ENCODE measurements around the gene CDKN2B-AS1.
A peak's percentile ranks its signal among the peaks of the same experiment; 100 is the strongest.

Gene CDKN2B-AS1

DNA sequence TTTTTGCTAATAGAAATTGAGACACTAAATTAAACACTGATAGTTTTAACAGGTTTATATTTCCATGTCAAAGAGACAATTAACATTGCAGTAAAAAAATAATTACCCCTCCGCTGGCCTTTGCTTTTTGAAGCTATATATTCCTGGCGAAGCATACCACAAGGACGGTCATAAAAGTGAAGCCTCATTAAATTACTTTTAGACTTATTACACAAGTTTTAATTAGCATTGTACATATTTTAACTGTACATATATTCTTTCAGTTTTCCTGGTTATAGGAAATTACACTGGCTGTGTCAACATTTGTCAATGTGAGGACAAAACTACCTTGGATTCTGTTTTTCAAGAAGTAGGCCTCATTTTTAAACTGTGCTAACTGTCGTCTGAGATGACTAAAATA lies 1.6 kb upstream of the CDKN2B-AS1 start:
- Histone ChIP-seq H3K27ac (ENCODE audit: low read depth, low read length) (peak overlapping the region; percentile 91), H4K20me1 (ENCODE audit: low read depth, low read length) (peaks cover 7% of the 10 kb centered on the region; the same call in 1 of the 2 replicates), H3K36me3 (ENCODE audit: low read length) (peaks cover 24% of the 10 kb centered on the region), H3K4me3 (ENCODE audit: insufficient read depth, low read length, poor library complexity, severe bottlenecking) (peak overlapping the region; percentile 87), H3F3A (ENCODE audit: insufficient read depth) (peaks cover 8% of the 10 kb centered on the region), H3K9me2 (replicated peaks; ENCODE audit: insufficient read depth, low read length) (no peaks in the 10 kb centered on the region), H3K9ac (ENCODE audit: low read length) (peak overlapping the region; percentile 88), H3K27me3 (ENCODE audit: low read length) (no peaks in the 10 kb centered on the region), H3K4me2 (ENCODE audit: low read depth, low read length, poor library complexity, severe bottlenecking) (peak overlapping the region; percentile 93), H2AFZ (ENCODE audit: low read depth, low read length, severe bottlenecking) (peak overlapping the region; percentile 93), H3K79me2 (ENCODE audit: insufficient read depth, low read length) (peaks cover 66% of the 10 kb centered on the region), H3K9me3 (ENCODE audit: insufficient read depth, low read length) (no peaks in the 10 kb centered on the region)
- TF ChIP-seq EZH2phosphoT487 (conservative IDR thresholded peaks at IDR 0.05; ENCODE audit: low read length) = no peak
- TF ChIP-seq, protein P1, sequence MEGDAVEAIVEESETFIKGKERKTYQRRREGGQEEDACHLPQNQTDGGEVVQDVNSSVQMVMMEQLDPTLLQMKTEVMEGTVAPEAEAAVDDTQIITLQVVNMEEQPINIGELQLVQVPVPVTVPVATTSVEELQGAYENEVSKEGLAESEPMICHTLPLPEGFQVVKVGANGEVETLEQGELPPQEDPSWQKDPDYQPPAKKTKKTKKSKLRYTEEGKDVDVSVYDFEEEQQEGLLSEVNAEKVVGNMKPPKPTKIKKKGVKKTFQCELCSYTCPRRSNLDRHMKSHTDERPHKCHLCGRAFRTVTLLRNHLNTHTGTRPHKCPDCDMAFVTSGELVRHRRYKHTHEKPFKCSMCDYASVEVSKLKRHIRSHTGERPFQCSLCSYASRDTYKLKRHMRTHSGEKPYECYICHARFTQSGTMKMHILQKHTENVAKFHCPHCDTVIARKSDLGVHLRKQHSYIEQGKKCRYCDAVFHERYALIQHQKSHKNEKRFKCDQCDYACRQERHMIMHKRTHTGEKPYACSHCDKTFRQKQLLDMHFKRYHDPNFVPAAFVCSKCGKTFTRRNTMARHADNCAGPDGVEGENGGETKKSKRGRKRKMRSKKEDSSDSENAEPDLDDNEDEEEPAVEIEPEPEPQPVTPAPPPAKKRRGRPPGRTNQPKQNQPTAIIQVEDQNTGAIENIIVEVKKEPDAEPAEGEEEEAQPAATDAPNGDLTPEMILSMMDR (IDR thresholded peaks at IDR 0.05; ENCODE audit: insufficient read depth, low read length, poor library complexity, severe bottlenecking) = no peak

DNA sequence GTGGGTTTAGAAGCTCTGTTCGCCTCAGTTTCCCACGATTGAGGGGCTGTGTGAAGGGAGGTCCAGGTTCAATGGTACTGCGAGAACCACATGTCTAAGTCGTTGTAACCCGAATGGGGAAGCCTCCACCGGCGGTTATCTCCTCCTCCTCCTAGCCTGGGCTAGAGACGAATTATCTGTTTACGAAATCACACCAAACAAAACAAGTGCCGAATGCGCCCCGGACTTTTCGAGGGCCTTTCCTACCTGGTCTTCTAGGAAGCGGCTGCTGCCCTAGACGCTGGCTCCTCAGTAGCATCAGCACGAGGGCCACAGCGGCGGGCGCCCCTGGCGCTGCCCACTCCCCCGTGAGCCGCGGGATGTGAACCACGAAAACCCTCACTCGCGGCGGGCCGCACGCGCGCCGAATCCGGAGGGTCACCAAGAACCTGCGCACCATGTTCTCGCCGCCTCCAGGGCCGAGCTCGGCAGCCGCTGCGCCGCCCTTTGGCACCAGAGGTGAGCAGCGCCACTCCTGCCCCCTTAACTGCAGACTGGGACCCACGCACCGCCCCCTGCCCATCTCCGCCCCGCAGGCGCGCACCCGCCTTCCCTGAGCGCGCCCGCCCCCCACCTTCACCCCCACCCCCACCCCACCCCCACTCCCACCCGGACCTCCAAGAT lies 567 bp upstream of the CDKN2B-AS1 start, which contains the start of gene CDKN2A:
CDKN2A (minus strand) TSS at position 500 of the 663 bp plus-strand sequence.
- Histone ChIP-seq H2AFZ (ENCODE audit: low read depth, low read length, severe bottlenecking) (peak within 1 kb of the TSS; percentile 93), H3K9me2 (replicated peaks; ENCODE audit: insufficient read depth, low read length) (no peaks in the 10 kb centered on the region), H3K27me3 (ENCODE audit: low read length) (no peaks in the 10 kb centered on the region), H3K4me3 (ENCODE audit: insufficient read depth, low read length, poor library complexity, severe bottlenecking) (peak within 1 kb of the TSS; percentile 87), H3K79me2 (ENCODE audit: insufficient read depth, low read length) (peaks cover 56% of the 10 kb centered on the region), H3K36me3 (ENCODE audit: low read length) (peaks cover 21% of the 10 kb centered on the region), H3K4me2 (ENCODE audit: low read depth, low read length, poor library complexity, severe bottlenecking) (peak within 1 kb of the TSS; percentile 93), H3F3A (ENCODE audit: insufficient read depth) (peaks cover 8% of the 10 kb centered on the region), H3K9me3 (ENCODE audit: insufficient read depth, low read length) (no peaks in the 10 kb centered on the region), H3K9ac (ENCODE audit: low read length) (peak within 1 kb of the TSS; percentile 88), H4K20me1 (ENCODE audit: low read depth, low read length) (peaks cover 7% of the 10 kb centered on the region; the same call in 1 of the 2 replicates), H3K27ac (ENCODE audit: low read depth, low read length) (peak within 1 kb of the TSS; percentile 97)
- TF ChIP-seq EZH2phosphoT487 (conservative IDR thresholded peaks at IDR 0.05; ENCODE audit: low read length) = no peak
- TF ChIP-seq, protein P1 (IDR thresholded peaks at IDR 0.05; ENCODE audit: insufficient read depth, low read length, poor library complexity, severe bottlenecking) = no peak

DNA sequence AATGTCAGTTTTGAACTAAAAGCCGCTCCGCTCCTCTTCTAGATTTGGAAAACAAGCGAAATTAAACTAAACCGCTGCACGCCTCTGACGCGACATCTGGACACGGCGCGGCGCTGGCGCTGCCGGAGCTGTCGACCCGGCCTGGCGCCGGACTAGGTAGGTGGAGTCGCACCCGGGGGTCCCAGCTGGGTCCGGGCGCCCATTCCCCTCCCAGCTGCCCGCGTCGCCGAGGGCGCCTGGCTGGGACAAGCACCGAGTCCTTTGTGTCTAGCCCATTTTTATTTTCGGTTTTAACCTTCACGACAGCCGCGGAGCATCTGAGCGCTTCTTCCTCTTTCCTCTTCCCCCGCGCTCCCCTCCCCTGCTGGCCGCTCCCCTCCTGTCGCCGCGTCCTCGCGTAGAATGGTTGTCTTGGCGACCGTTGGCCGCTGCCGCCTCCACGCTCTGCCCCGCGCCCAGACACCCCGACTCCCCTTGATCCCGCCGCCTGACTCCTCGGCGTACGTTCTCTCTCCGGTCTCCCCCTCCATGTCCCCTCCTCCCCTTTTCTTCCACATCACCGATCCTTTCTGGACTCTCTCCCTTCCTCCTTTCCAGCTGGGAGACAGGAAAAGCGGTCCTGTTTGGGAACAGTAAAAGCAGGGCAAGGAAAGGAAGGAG lies 545 bp downstream of the CDKN2B-AS1 start:
- H3K9ac ChIP-seq (ENCODE audit: low read length) = peak overlapping the region; percentile 88
- peaks cover 7% of the 10 kb centered on the region; the same call in 1 of the 2 replicates for H4K20me1 ChIP-seq (ENCODE audit: low read depth, low read length)
- peaks cover 21% of the 10 kb centered on the region for H3K36me3 ChIP-seq (ENCODE audit: low read length)
- H3F3A ChIP-seq (ENCODE audit: insufficient read depth) = peaks cover 8% of the 10 kb centered on the region
- H2AFZ ChIP-seq (ENCODE audit: low read depth, low read length, severe bottlenecking) = peak overlapping the region; percentile 85
- no peaks in the 10 kb centered on the region for H3K9me3 ChIP-seq (ENCODE audit: insufficient read depth, low read length)
- peak overlapping the region; percentile 83 for H3K4me3 ChIP-seq (ENCODE audit: insufficient read depth, low read length, poor library complexity, severe bottlenecking)
- H3K4me2 ChIP-seq (ENCODE audit: low read depth, low read length, poor library complexity, severe bottlenecking) = peak overlapping the region; percentile 72
- peak overlapping the region; percentile 97 for H3K27ac ChIP-seq (ENCODE audit: low read depth, low read length)
- TF ChIP-seq, protein P1 (IDR thresholded peaks at IDR 0.05; ENCODE audit: insufficient read depth, low read length, poor library complexity, severe bottlenecking) = no peak
- TF ChIP-seq EZH2phosphoT487 (conservative IDR thresholded peaks at IDR 0.05; ENCODE audit: low read length) = no peak
- peaks cover 47% of the 10 kb centered on the region for H3K79me2 ChIP-seq (ENCODE audit: insufficient read depth, low read length)
- H3K27me3 ChIP-seq (ENCODE audit: low read length) = no peaks in the 10 kb centered on the region
- H3K9me2 ChIP-seq (replicated peaks; ENCODE audit: insufficient read depth, low read length) = no peaks in the 10 kb centered on the region

All from SU-DHL-6 (cell line).